T-cell (primary cell): ENCODE results near the gene C12orf76. TPM values are rescaled to one million over a fixed set of nuclear protein-coding genes. Genes with fewer than 3 reads are reported as not detected.

Experiments
- ATAC-seq, 4 experiments: fragments of 200-7000 bp in 3 of 4; fragments of 150-1000 bp in 1 of 4; cut with Tn5 transposase; replicated peaks in 1 of 4; 1 replicate in 3 of 4; 2 replicates in 1 of 4; pipeline ENCODE4 v1.10.0; 2021; ENCODE audit warnings: moderate library complexity in 3 of 4, mild to moderate bottlenecking in 2 of 4, moderate number of reproducible peaks in 1 of 4
- CTCF ChIA-PET, 2 donors: fragments of 300-600 bp; sonication (Branson Sonifier 250); formaldehyde crosslinking; loops; one replicate each; lab custom pipeline; 2022; ENCODE audit warnings: antibody characterized with exemption in 2 of 2; lab: Charles Lee
- POLR2A ChIA-PET, 2 donors: fragments of 300-600 bp; sonication (Branson Sonifier 250); formaldehyde crosslinking; loops; one replicate each; lab custom pipeline; 2022; ENCODE audit warnings: antibody characterized with exemption in 2 of 2; lab: Charles Lee
- DNase-seq, 35 experiments: peaks; one replicate each; pipeline versions ENCODE4 v3.0.0 to v3.0.0-alpha.2; 2013 to 2023
- H3K27ac ChIP-seq: one replicate; pipeline ENCODE4 v1.5.1; 2013; ENCODE audit warnings: low read length
- H3K27me3 ChIP-seq, 2 experiments: replicated peaks in 1 of 2; 1 replicate in 1 of 2; 2 replicates in 1 of 2; pipeline versions ENCODE4 v1.6.1 to v1.7.0; 2013; ENCODE audit warnings: low read length in 1 of 2, mixed read lengths in 1 of 2; ENCODE audit not compliant: control insufficient read depth in 2 of 2, insufficient read depth in 2 of 2; ENCODE audit errors: extremely low read depth in 1 of 2
- H3K36me3 ChIP-seq, 2 donors: 1 replicate in 1 of 2; 2 replicates in 1 of 2; pipeline versions ENCODE4 v1.6.1 to v1.7.0; 2013; ENCODE audit warnings: low read length in 1 of 2; ENCODE audit not compliant: control insufficient read depth in 2 of 2, insufficient read depth in 1 of 2; ENCODE audit errors: extremely low read depth in 1 of 2
- H3K4me1 ChIP-seq, 2 experiments: 1 replicate in 1 of 2; 2 replicates in 1 of 2; pipeline versions ENCODE4 v1.6.1 to v1.7.0; 2013; ENCODE audit warnings: low read length in 2 of 2, mixed read lengths in 1 of 2; ENCODE audit not compliant: insufficient read depth in 2 of 2, control insufficient read depth in 1 of 2; ENCODE audit errors: extremely low read depth in 1 of 2
- H3K4me3 ChIP-seq, 2 donors: 1 replicate in 1 of 2; 2 replicates in 1 of 2; pipeline versions ENCODE4 v1.5.1 to v1.7.0; 2013; ENCODE audit warnings: mild to moderate bottlenecking in 2 of 2, low read length in 1 of 2, moderate library complexity in 1 of 2; ENCODE audit not compliant: control insufficient read depth in 1 of 2; ENCODE audit errors: extremely low read depth in 1 of 2
- H3K9me3 ChIP-seq: 2 replicates; pipeline ENCODE4 v1.7.0; 2013
- H3K27ac Mint-ChIP-seq, 2 donors: one replicate each; pipeline ENCODE4 v1.8.0; 2020 to 2021; ENCODE audit warnings: mild to moderate bottlenecking in 2 of 2, mixed read lengths in 2 of 2
- H3K27me3 Mint-ChIP-seq, 2 donors: one replicate each; pipeline ENCODE4 v1.8.0; 2021 to 2022; ENCODE audit warnings: mixed read lengths in 2 of 2
- H3K36me3 Mint-ChIP-seq: one replicate; pipeline ENCODE4 v1.8.0; 2021; ENCODE audit warnings: mixed read lengths
- H3K4me1 Mint-ChIP-seq, 3 donors: one replicate each; pipeline ENCODE4 v1.8.0; 2020 to 2022; ENCODE audit warnings: mixed read lengths in 3 of 3, mild to moderate bottlenecking in 1 of 3
- H3K4me3 Mint-ChIP-seq, 3 donors: one replicate each; pipeline ENCODE4 v1.8.0; 2020 to 2022; ENCODE audit warnings: mild to moderate bottlenecking in 3 of 3, mixed read lengths in 3 of 3, moderate library complexity in 3 of 3
- H3K9me3 Mint-ChIP-seq, 3 donors: one replicate each; pipeline ENCODE4 v1.8.0; 2020 to 2022; ENCODE audit warnings: mixed read lengths in 3 of 3
- WGBS: methylation state at CpG from one replicate; pipeline ENCODE4 v1.1.5; 2013; ENCODE audit warnings: missing lambda C conversion rate; ENCODE audit not compliant: insufficient coverage; 5-methylcytosine and 5-hydroxymethylcytosine counted together
- total RNA-seq, 35 experiments: library from RNA in 6 of 35; stranded (reverse) in 6 of 35; fragments of 120-200 nt in 1 of 35; gene quantifications; one replicate each; pipeline versions ENCODE4 v1.2.1 to v1.2.4 and lab custom pipeline; 2013 to 2026

Gene C12orf76
- total RNA-seq, 5 donors from 2014 or later (not counting 1 experiment from before 2014, with no cell fraction given): 13.6 to 31.0 (median 28.5) TPM

DNA sequence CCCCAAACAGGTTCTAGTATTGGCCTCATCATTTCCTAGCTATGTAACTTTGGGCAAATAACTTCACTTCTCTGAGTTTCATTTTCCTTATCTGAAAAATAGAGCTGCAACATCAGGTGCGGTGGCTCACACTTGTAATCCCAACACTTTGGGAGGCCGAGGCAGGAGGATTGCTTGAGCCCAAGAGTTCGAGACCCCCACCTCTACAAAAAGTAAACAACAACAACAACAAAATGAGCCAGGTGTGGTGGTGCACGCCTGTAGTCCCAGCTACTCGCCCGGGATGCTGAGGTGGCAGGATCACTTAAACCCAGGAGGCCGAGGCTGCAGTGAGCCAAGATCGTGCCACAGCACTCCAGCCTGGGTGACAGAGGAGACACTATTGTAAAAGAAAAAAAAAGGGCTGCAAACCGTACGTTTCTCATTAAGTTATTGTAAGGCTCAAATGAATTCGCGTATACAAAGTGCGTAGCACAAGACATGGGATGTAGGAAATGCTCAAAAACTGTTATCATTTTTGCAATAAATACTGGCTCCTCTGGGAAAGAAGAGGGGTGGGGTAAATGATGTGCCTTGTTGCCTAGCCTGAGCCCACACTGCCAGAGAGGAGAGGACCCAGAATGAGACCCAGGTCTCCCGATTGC is 903 bp downstream of the C12orf76 start:
- Mint-ChIP-seq H3K4me3 (peak overlapping the region; percentile 84 to 90 (median 87)), H3K27me3 (no peaks in the 10 kb centered on the region), H3K36me3 (peaks cover 6% of the 10 kb centered on the region), H3K4me1 (peaks cover 33 to 53% (median 44%) of the 10 kb centered on the region in 3 donors), H3K9me3 (no peaks in the 10 kb centered on the region), H3K27ac (peak overlapping the region in 1 of 2 donors; percentile 95)
- Histone ChIP-seq H3K36me3 (peaks cover 0 to 5% of the 10 kb centered on the region in 2 donors), H3K27ac (no peak overlapping the region), H3K9me3 (no peaks in the 10 kb centered on the region), H3K4me1 (peaks cover 19 to 27% of the 10 kb centered on the region in 2 experiments), H3K27me3 (no peaks in the 10 kb centered on the region), H3K4me3 (peak overlapping the region; percentile 66 to 71)
- DNase-seq: no peak
- CTCF ChIA-PET: no interaction called here
- WGBS: no CpG with 5 or more reads among the region's 14 CpGs
- POLR2A ChIA-PET: interaction anchor here in 1 of 2 donors (0.7 kb wide), 1 partner anchor 1412 kb away, joined by 3 read pairs; no protein-coding TSS in a partner anchor
- no peak for ATAC-seq

GRCh38 chr12:110046451-110047187 is 1.7 kb downstream of the C12orf76 start:
- H3K9me3 ChIP-seq: no peaks in the 10 kb centered on the region
- DNase-seq (no peak), ATAC-seq (no peak)
- Mint-ChIP-seq H3K9me3 (no peaks in the 10 kb centered on the region), H3K27ac (peak overlapping the region in 1 of 2 donors; percentile 52), H3K36me3 (peaks cover 14% of the 10 kb centered on the region), H3K4me1 (peaks cover 33 to 57% (median 50%) of the 10 kb centered on the region in 3 donors), H3K4me3 (peak overlapping the region; percentile 84 to 90 (median 87)), H3K27me3 (no peaks in the 10 kb centered on the region)
- ChIA-PET CTCF (no interaction called here), POLR2A (no interaction called here)
- no peaks in the 10 kb centered on the region for H3K27me3 ChIP-seq
- no peak overlapping the region for H3K4me3 ChIP-seq
- peaks cover 1 to 13% of the 10 kb centered on the region in 2 donors for H3K36me3 ChIP-seq
- WGBS: no CpG with 5 or more reads among the region's 8 CpGs
- H3K27ac ChIP-seq: no peak overlapping the region
- peaks cover 19 to 27% of the 10 kb centered on the region in 2 experiments for H3K4me1 ChIP-seq

- Mint-ChIP-seq H3K9me3 (no peaks in the 10 kb centered on the region), H3K27ac (peak overlapping the region; percentile 43 to 65), H3K27me3 (no peaks in the 10 kb centered on the region), H3K4me3 (no peak overlapping the region), H3K36me3 (peaks cover 33% of the 10 kb centered on the region), H3K4me1 (peaks cover 36 to 55% (median 54%) of the 10 kb centered on the region in 3 donors)
- H3K36me3 ChIP-seq: peaks cover 5 to 36% of the 10 kb centered on the region in 2 donors
- H3K9me3 ChIP-seq: no peaks in the 10 kb centered on the region
- no peak overlapping the region for H3K27ac ChIP-seq
- H3K4me3 ChIP-seq: no peak overlapping the region
- no peaks in the 10 kb centered on the region for H3K27me3 ChIP-seq
- H3K4me1 ChIP-seq: peaks cover 18 to 28% of the 10 kb centered on the region in 2 experiments
- ChIA-PET POLR2A (interaction anchor here in 1 of 2 donors (0.6 kb wide), 1 partner anchor 105 kb away, joined by 6 read pairs; no protein-coding TSS in a partner anchor), CTCF (interaction anchor here (0.5 to 1.3 kb wide), 5 partner anchors 29 to 685 kb away, joined by 3 to 5 read pairs (median 4); no protein-coding TSS in a partner anchor)
- no peak for DNase-seq
- no peak for ATAC-seq
- WGBS: 100% methylated on average over 2 of the region's 3 CpGs
Measured at GRCh38 chr12:110042264-110042663, 6.1 kb downstream of the C12orf76 start.

- peak; percentile 89 to 94 (median 91) for ATAC-seq
- H3K27me3 Mint-ChIP-seq: no peaks in the 10 kb centered on the region
- peaks cover 28 to 38% (median 38%) of the 10 kb centered on the region in 3 donors for H3K4me1 Mint-ChIP-seq
- peak overlapping the region; percentile 69 for H3K27ac ChIP-seq
- DNase-seq: peak in 33 of 35 experiments; percentile 7 to 64 (median 29)
- H3K4me1 ChIP-seq: peaks cover 12 to 19% of the 10 kb centered on the region in 2 experiments
- CTCF ChIA-PET: interaction anchor here (0.7 to 0.8 kb wide), 2 partner anchors 158 to 1396 kb away, joined by 3 read pairs; no protein-coding TSS in a partner anchor
- no peak overlapping the region for H3K4me3 ChIP-seq
- peaks cover 55% of the 10 kb centered on the region for H3K36me3 Mint-ChIP-seq
- H3K9me3 Mint-ChIP-seq: no peaks in the 10 kb centered on the region
- 34% methylated on average over 4 of the region's 5 CpGs for WGBS
- H3K27ac Mint-ChIP-seq: peak overlapping the region; percentile 89 to 94
- peak overlapping the region in 1 of 3 donors; percentile 44 for H3K4me3 Mint-ChIP-seq
- no peaks in the 10 kb centered on the region for H3K27me3 ChIP-seq
- H3K9me3 ChIP-seq: no peaks in the 10 kb centered on the region
- peaks cover 5 to 62% of the 10 kb centered on the region in 2 donors for H3K36me3 ChIP-seq
- POLR2A ChIA-PET: no interaction called here
Measured at GRCh38 chr12:110039085-110039807, 9.1 kb downstream of the C12orf76 start.

DNA sequence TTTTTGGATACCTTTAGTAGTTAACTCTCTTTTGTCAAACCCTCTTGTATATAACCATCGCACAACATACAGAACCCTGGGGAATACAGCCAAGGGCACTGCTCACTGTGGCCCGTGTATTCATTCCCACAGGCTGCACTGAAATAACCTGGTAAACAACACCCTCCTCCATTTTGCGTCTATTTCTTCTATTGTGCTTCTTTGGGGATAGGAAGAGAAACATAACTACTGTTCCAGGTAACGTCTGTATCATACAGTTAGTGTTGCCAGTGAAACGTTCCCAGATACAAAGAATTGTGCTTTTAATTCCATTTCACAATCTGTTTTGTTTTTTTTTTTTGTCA is 9.6 kb downstream of the C12orf76 start:
- peak overlapping the region; percentile 69 for H3K27ac ChIP-seq
- peaks cover 5 to 63% of the 10 kb centered on the region in 2 donors for H3K36me3 ChIP-seq

More for the DNA sequence above, 9.6 kb downstream of the C12orf76 start:
- Mint-ChIP-seq H3K27ac (peak overlapping the region; percentile 89 to 94), H3K9me3 (no peaks in the 10 kb centered on the region), H3K4me1 (peaks cover 28 to 38% (median 36%) of the 10 kb centered on the region in 3 donors), H3K27me3 (no peaks in the 10 kb centered on the region), H3K36me3 (peaks cover 60% of the 10 kb centered on the region), H3K4me3 (no peak overlapping the region)
- Histone ChIP-seq H3K27me3 (no peaks in the 10 kb centered on the region), H3K9me3 (no peaks in the 10 kb centered on the region), H3K4me3 (no peak overlapping the region), H3K4me1 (peaks cover 12 to 19% of the 10 kb centered on the region in 2 experiments)
- ChIA-PET CTCF (interaction anchor here in 1 of 2 donors (0.8 to 1.2 kb wide), 2 partner anchors 14 to 157 kb away, joined by 3 read pairs; no protein-coding TSS in a partner anchor), POLR2A (no interaction called here)
- WGBS: 100% methylated on average over 1 of the region's 5 CpGs
- DNase-seq (no peak), ATAC-seq (no peak)
